HG03571 (cell line): Measurements from ENCODE around the gene TBC1D5.
"Not testable (repeated sequence)": the region's sequence is repeated elsewhere in the genome, so short reads cannot be mapped to it uniquely, and the experiment has no call there.

Source experiments
- ATAC-seq: cut with Tn5 transposase; IDR thresholded peaks from one replicate; pipeline ENCODE4 v1.9.1; 2021; ENCODE audit not compliant: unreplicated experiment

TBC1D5 gene

GRCh38 chr3:17648630-17649355 lies 93.6 kb downstream of the TBC1D5 start:
- not testable (repeated sequence) for ATAC-seq

DNA sequence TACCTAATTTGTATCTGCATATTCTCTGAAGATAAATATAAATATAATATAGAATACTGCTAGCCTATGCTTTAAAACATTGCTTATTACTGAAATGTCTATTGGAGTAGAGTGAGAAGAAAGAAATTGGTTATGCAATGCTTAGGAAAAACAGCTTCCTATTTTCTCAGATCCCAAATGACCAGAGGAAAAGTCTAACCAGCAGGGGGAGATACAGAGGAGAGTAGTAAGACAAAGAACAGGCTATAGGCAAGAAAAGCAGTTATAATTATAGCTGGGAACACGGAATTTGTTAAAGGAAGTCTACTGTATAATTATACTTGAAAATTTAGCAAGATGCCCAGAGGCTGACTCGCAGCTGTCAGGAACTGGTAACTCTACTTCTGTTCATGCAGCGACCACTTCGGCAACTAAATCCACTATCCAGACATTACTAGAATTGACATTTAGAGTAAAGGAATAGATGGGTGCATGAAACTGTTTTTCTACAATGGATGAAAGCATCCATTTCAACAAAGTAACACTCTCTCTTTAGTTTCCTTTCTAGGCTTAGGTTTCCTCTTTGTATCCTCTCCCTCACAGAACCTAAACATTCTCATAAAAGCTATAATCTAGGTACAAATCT lies 97.2 kb downstream of the TBC1D5 start:
- no peak for ATAC-seq

DNA sequence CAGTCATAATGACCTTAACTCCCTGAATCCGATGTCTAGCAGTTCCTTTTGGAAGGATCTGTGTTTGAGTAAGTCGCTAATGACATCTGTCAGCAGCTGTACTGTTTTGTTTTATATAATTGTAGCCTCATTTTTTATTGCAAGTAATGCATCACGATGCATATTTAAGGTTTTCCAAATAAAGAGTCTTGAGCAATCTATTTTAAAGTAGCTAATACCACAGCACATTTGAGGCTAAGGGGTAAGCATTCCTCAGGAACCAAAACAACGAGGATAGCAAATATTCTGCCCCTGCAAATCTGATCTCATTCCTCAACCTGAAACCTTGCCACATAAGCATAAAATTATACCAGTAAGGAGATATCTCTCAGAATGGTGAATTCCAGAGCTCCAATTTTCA lies 98.7 kb downstream of the TBC1D5 start:
- ATAC-seq = no peak

DNA sequence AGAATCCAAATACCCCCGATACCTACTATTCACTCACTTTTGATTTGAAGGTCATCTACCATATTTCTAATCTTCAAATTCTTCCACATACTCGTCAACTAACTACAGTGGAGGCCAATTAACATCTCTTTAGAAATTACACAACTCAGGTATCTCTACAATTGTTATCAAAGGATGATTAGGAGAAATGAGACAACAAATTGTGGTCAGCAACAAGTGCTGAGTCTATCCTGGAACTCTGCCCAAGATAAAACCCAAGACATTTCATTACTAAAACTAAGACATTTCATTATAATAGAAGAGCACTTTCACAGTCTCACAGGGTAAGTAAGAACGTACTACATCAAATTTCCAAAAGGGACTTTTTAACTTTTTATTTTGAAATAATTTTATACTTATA lies 100.0 kb downstream of the TBC1D5 start:
- no peak for ATAC-seq

DNA sequence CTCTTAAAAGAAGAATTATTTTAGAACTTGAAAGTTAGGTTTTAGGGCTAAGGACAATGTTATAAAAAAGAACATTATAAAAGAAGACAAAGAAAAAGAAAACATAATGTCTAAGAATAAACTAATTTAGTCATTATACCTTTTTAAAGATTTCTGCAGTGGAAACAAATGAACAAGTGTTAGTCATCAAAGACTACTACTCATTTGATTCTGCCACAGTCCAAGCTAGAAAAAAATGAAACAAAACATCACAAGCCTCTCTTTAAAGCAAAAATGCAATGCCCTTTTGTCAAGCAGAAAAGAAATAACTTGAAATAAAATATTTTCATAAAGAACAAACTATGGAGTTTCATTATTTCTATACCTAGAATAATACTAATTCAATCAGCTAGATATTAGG lies 102.0 kb downstream of the TBC1D5 start:
- no peak for ATAC-seq

DNA sequence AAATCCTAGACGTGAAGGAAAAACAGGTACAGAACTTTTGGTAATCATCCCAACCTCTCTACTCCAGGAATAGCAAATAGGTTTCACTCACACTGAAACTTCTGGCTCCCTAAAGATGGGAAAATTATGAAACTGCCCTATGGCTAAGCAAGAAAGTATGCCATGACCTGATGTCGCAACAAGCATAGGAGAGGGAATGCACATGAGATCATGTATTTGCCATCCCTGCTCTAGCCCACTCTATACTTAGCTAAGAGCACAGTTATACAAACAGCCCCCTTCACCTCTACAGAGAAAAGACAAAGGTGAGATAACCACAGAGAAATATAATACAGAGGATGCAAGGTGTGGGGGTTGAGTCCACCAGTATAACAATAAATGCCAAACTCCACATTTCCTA lies 102.7 kb downstream of the TBC1D5 start:
- no peak for ATAC-seq

GRCh38 chr3:17639257-17639656 lies 103.2 kb downstream of the TBC1D5 start:
- ATAC-seq = no peak

DNA sequence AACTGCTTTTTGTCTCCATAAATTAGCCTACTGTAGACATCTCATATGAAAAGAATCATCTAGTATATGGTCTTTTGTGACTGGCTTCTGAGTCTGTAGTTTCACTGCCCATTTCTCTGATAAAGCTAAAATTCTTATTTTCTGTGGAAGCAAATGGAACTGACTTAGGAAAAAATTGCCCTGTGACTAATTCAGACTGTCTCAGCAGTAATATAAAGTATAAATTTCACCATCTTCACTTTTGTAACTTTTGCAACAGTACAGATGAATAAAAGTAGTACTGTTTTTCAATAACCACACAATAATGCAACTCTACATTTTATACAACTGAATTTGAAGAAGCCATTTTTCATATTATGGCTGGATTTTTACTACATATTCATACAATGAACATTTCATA lies 104.1 kb downstream of the TBC1D5 start:
- no peak for ATAC-seq

GRCh38 chr3:17635675-17636074 lies 106.8 kb downstream of the TBC1D5 start:
- not testable (repeated sequence) for ATAC-seq

DNA sequence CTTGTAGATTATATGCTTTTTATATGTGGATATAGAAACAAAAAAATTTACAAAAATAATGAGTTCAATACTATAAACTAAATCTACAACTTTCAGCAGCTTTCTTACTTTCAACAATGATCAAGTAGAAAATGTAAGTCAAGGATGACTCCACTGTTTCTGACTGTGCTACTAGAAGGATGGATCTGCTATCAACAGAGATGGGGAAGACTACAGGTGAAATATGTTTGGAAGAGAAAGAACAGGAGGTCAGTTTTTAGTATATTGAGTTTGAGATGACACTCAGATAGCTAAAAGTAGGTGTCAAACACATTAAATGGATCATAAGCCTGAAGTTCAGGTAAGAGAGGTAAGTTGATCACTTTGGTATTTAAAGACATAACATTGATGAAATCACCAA lies 107.5 kb downstream of the TBC1D5 start:
- no peak for ATAC-seq

DNA sequence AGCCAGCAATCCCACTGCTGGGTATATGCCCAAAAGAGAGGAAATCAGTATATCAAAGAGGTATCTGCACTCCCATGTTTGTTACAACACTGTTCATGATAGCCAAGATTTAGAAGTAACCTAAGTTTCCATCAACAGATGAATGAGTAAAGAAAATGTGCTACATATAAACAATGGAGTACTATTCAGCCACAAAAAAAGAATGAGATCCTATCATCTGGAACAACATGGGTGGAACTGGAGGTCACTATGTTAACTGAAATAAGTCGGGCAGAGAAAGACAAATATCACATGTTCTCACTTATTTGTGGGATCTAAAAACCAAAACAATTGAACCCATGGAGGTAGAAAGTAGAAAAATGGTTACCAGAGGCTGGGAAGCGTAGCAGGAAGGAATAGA lies 108.2 kb downstream of the TBC1D5 start:
- ATAC-seq = no peak

GRCh38 chr3:17632401-17633100 lies 109.9 kb downstream of the TBC1D5 start:
- no peak for ATAC-seq

- ATAC-seq = no peak
Measured at GRCh38 chr3:17631609-17632008, 110.8 kb downstream of the TBC1D5 start.

GRCh38 chr3:17629400-17629799 lies 113.0 kb downstream of the TBC1D5 start:
- ATAC-seq = no peak

GRCh38 chr3:17626395-17626794 lies 116.0 kb downstream of the TBC1D5 start:
- ATAC-seq = no peak

- ATAC-seq = no peak
Measured at GRCh38 chr3:17625133-17625532, 117.3 kb downstream of the TBC1D5 start.

- no peak for ATAC-seq
Measured at GRCh38 chr3:17623464-17623863, 119.0 kb downstream of the TBC1D5 start.

GRCh38 chr3:17619968-17620367 lies 122.5 kb downstream of the TBC1D5 start:
- ATAC-seq = no peak

DNA sequence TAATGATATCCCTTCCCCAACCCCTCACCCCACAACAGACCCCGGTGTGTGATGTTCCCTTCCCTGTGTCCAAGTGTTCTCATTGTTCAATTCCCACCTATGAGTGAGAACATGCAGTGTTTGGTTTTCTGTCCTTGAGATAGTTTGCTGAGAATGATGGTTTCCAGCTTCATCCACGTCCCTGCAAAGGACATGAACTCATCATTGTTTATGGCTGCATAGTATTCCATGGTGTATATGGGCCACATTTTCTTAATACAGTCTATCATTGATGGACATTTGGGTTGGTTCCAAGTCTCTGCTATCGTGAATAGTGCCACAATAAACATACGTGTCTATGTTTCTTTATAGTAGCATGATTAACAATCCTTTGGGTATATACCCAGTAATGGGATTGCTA lies 129.4 kb downstream of the TBC1D5 start:
- ATAC-seq = not testable (repeated sequence)

- ATAC-seq = no peak
Measured at GRCh38 chr3:17607905-17608304, 134.5 kb downstream of the TBC1D5 start.

GRCh38 chr3:17605934-17606333 lies 136.5 kb downstream of the TBC1D5 start:
- no peak for ATAC-seq

GRCh38 chr3:17605032-17605431 lies 137.4 kb downstream of the TBC1D5 start:
- ATAC-seq = no peak
